Stimulated activated CD4-positive, alpha-beta T cell treated with anti-CD3 and anti-CD28 coated beads, TNF-alpha, amount 100 ng/mL, for 24 hours (primary cell): Measurements from ENCODE around the gene MAMDC2.
A peak's percentile ranks its signal among the peaks of the same experiment; 100 is the strongest.

ENCODE experiments used
- DNase-seq, 3 experiments: peaks; one replicate each; pipeline ENCODE4 v3.0.0-alpha.2; 2020; ENCODE audit warnings: low read depth in 3 of 3

MAMDC2 gene

DNA sequence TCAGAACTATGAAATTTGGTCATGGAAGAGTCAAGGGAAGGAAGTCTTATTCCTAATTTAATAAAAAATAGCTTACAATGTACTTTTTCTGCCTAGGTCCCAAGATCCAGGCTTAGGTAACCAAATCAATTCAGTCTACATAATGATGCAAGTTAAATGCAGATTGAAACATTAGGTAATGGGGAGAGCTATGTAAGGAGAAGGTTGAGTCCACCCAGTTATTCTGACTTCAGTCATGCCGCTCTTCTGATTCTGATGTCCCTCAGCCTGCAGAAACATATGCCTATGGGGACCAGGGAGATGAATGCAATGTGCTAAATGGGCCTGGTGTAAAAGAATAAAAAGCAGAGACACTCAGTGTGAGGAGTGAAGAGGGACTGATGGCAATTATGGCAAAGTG is 63.9 kb downstream of the MAMDC2 start:
- no peak for DNase-seq

DNA sequence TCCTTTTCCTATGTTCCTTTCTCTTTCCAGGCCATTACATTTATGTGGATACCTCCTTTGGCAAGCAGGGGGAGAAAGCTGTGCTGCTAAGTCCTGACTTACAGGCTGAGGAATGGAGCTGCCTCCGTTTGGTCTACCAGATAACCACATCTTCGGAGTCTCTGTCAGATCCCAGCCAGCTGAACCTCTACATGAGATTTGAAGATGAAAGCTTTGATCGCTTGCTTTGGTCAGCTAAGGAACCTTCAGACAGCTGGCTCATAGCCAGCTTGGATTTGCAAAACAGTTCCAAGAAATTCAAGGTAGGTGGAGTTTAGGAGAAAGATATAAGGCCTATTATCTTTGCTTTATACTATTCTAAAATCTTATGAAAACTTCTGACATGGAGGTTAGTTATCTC is 64.5 kb downstream of the MAMDC2 start:
- no peak for DNase-seq

DNA sequence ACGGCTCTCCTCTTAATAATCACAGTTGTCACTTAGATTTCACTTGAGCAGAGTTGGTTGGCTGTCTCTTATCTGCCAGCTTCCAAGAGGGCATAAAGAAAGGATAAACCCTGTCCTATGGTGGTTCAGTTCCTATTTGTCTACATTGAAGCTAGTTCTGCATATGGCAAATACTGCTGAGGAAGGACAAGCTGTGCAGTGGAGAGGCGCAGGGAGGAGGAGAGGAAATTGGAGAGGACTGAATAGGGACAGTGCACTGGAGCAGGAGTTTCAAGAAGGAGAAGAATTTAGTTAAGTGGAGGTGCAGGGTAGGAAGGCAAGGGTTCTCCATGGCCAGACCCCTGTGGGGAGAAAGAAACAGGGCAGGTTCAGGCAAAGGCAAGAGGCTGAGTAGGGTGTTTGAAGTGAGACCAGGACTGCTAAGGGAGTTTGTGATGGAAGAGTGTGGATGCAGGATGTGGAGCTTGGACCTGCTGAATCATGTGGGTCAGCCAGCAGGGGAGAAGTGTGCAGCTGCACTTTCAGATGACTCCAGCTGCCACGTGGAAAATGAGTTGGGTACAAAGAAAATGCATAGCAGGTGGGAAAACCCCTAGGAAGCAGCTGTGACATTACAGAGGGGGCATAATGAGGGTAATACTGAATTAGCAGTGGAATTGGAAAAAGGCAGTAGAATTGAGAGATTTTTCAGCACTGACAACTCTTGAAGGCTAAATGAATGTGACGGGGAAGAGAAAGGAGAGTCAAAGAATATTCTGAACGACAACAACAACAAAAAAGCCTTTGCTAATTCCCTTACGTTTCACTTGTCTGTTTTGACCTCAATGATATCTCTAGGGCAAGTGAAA is 66.8 kb downstream of the MAMDC2 start:
- no peak for DNase-seq

DNA sequence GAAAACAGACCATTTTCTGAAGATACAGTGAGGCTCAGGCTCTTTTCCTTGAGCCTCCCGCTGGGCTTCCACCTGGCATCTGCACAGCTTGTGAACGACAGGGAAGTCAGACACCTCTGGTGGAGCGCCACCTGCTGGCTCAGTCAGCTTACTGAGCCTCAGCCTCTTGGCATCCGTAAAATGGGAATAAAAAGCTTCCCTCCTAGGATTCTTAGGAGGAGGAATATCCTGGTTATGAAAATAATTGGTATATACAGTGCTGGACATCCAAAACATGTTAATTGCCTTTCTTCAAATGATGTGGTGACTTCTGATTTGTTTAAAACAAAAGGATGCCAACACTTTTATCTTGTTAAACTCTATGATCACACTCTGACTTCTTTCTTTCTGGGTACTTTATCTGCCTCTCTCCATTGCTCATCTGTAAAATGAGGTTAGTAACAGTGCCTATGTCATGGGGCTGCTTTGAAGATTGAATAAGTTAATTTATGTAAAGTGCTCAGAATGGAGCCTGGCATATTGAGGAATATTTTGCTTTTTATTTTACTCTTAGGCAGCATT is 67.5 kb downstream of the MAMDC2 start:
- DNase-seq = peak; percentile 11 to 60 (median 24)

DNA sequence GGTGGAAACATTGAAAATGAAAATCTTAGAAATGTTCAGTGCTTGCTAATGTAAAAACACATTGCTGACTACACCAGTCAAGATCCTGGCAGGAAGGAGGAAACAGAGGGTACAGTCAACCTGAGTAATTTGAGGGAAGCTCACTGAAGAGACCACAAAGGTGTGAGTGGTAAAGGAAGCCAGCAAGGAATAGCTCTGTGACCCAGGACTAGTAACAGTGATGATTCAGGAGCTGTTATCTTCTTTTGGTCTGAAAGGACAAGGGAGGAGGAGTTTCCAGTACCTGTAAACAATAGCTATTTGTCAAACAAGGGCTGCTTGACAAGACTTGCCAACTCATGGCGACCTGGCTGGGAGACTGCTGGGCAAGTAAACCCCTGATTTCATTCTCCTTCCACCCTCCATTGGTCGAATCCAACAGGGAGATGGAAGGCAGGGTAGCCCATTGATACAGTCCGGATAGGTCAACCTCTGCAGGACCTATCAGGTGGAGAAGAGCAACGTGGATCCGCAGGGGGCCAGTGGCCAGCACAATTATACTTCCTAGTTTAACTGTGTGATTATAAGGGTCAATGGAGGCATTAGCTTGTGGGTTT is 68.1 kb downstream of the MAMDC2 start:
- no peak for DNase-seq

DNA sequence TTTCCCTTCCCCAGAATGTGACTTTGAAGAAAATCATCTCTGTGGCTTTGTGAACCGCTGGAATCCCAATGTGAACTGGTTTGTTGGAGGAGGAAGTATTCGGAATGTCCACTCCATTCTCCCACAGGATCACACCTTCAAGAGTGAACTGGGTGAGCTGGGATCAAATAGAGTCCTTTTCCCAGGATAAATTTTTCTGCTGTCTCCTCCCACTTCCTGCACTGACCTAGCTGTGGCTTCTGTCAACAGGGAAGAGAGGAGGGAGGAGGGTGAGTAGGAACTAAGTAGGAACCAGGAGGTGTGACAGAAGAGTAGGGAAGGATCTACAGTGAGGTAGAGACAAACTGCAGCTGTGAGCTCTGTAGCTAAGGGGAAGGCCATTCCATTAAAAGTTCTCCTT is 69.3 kb downstream of the MAMDC2 start:
- DNase-seq = no peak

DNA sequence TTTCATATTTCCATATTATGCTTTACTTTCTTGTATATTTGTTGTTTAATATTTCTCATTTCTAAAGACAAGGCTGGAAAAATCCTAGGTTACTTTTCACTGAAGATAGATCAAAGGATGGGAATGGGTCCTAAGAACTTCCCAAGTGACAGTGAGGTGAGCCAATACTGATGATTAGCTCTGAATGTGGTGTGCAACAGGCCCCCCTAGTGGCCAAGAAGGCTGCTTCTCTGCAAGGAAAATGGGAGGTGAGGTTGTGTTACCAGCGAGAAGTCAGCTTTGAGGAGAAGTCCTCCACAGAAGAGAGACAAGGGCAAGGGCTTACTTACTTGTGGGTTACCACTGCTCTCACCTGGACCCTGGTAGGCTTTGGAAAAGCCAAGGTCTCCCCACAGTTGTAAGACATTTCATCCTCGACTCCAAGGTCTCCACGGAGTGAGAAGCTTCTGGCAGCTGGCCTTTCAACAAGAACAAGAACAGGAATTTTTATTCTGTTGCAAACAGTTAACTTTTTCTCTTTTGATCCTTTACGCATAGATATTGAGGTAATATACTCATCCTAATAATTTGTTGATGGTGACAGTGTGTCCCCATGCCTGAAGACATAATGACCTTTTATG is 69.9 kb downstream of the MAMDC2 start:
- peak in 1 of 3 experiments; percentile 16 for DNase-seq

DNA sequence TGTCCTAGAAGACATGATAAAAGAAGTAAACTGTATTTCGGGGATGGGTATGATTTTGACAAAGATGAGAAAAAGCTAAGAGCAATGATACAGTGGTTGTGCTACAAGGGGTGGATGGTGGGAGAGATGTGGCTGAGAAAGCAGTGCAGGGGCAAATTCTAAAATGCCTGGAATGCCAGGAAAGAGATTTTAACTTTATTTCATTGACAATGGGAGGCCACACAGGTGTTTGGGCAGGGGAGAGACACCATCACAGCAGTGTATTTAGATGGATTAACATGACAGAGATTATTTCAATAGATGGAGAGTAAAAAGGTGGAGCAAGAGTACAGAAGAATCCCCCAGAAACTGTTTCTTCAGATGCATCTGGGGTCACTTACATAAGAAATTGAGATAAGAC is 71.2 kb downstream of the MAMDC2 start:
- DNase-seq = no peak

DNA sequence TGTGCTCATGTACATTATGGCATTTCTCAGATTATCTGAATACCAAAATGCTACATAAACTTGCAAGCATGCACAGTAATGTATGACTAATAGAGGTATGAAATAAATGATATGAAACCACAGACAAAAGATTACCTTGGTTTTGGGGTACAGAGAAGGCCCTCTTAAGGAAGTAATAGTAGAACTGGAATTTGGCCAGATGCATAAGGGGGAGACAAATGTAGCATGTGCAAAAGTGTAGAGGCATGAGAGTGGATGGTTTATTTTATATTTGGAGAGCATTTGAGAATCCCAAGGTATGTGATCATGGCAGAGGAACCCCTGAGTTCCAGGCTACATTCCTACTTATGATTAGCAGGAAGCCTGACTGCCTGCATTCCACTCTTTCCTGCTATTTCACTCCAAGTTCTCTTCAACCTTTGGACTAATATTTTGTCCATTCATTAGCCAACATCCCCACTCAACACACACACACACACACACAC is 74.2 kb downstream of the MAMDC2 start:
- no peak for DNase-seq

DNA sequence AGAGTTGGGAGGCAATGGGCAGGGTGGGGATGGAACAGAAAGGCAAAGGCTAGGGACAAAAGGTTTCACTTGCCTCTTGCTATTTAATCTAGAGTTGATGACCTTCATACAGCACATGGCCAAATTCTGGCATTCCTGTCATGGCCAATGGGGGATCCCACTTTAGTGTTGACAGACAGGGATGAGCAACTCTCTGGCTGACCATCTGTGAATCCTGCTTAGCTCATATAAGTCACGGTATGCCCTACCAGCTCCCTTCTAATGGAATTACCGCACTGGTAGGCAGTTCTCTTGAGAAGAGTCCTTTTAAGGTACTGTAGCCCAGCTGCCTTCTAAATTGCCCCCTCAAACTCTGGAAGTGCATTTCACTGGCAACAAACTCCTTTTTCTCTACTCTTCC is 76.1 kb downstream of the MAMDC2 start:
- DNase-seq = no peak

DNA sequence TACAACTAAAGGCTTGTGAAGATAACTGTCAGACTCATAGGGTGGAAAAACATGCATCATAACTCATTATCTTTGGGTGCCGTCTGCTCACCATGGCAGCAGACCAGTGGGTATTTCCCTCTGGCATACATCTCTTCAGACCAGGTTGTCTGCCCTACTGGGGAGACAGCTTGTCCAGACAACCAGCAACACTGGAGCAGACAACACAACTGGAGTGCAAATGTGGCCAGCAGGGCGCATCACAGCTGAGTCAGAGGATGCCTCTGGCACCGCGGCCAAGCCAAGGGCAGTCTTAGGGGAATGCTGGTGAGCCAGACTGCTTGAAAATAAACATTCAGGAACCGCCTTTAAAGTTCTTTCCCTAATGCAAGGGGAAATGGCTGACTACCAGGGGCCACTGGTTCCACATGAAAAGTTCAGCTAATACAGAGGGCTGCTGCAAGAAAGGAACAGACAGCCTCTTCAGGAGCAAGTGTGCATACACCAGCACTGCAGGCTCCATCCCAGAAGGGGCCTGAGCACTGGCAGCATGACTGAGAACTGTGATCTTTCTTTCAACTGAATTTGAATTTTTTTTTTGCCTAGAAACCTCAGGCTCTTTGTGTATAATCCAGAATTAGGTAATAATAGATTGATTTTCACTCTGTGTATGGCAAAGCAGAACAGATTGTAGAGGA is 77.3 kb downstream of the MAMDC2 start:
- no peak for DNase-seq

DNA sequence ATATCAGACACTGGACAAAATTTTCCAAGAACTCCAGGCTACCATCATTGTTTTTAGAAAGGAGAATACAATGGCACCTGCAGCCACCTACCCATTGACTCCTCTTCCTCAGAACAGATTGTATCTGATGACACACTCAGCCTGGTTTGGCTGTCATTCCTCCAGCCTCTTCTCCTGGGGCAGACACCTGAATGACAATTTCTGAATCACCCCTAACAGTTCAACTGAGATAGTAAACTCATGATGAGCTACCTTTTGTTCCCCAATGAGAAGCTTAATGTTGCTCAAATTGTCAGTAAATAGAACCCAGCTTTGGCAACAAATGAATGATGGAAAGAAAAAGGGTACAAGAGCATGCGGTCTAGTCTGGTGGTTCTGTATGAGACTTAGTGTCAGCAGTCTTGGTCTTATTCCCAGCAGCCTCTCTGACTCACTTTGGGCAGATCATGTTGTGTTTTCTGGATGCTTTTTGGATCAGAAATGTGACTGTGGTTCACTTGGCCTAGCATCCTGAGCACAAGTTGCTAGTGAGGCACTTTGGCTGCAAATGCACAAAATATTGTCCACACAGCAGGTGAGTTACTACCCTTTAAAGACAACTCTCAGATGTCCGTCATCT is 78.3 kb downstream of the MAMDC2 start:
- DNase-seq = no peak

DNA sequence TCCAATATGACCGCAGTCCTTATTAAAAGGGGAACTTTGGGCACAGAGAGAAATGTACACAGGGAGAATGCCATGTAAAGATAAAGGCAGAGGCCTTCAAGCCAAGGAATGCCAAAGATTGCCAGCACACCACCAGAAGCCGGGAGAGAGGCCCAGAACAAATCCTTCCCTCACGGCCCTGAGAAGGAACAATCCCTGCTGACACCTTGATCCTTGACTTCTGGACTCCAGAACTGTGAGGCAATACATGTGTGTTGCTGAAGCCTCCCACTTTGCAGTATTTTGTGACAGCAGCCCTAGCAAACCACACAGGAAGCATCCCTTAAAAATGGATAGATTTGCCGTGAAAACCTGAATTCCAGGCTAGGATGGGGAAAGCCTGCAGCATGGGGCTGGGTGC is 80.0 kb downstream of the MAMDC2 start:
- no peak for DNase-seq

DNA sequence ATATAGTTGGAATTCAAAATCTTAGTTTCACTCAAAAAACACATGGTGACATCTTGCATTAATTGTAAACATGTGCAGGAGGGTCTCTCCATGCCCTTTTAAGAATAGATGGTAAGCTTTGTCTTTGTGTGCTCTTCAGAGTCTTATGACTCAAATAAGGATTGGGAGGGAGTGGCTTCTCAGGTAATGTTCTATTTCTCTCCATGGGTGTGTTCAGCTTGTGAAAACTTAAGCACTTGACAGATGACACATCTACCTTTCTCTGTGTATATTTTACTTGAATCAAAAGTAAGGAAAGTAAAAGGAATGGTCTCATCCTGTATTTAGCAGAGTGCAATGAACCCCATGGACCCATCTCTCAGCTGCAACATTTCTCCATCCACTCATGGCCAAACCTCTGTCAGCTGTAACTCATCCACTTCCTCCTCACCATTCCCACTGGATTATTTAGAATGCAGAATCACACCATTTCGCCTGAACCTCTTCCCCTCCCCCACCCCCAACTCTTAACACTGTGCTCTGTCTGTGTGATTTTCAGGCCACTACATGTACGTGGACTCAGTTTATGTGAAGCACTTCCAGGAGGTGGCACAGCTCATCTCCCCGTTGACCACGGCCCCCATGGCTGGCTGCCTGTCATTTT is 82.1 kb downstream of the MAMDC2 start:
- no peak for DNase-seq

DNA sequence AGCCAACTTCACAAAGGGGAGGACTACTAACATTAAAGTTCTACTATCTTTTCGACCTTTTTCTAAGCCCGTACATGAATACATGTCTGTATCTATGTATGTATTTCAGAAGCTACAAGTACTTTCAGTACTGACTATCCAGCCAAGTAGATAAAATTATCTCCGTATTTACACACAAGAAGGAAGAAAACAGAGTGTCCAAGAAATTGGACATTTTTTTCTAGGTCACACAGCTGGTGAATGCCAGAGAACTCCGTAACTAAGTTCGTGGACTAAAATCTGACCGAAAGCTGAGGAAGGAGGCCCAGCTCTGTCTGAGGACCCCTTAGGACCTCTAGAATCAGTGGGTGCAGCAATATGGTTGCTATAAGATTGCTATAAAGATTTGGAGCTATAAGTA is 83.4 kb downstream of the MAMDC2 start:
- no peak for DNase-seq

DNA sequence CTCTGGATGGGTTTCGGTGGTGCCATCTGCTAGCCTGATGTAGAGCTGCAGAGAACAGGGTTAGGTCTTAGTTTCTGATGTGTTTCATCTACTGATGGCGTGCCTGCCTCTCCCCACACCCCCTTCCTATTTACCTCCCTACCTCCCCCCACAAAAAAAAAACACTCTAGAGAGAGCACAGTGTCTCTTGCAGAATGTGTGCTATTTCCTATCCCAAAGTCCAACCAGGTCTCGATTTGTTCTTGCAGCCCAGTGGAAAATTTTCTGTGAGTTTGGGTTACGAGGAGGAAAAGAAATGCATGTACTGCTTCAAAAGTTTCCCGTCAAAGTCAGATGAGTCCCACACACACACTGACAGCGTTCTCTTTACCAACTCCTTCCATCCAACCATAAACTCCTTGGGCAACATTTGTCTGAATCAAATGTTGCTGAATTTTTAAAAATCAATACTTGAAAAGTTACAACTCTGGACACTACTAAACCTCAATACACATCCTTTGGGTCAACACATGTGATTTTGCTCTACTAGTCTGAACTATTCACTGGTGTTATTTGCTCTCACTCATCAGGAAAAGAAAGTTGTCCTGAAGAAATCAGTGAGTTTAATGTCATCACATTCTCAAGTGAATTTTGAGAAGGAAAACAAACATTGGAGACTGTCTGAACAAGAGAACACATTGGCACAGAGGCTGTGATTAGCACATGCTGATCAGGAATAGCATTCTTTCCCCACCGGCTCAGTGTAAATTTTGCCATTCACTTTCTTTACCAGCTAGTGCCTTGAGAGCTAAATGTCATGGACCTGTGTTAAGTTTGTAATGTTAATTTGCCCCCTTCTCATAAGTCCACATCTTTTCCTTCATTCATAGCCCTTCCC is 84.1 kb downstream of the MAMDC2 start:
- DNase-seq = no peak

DNA sequence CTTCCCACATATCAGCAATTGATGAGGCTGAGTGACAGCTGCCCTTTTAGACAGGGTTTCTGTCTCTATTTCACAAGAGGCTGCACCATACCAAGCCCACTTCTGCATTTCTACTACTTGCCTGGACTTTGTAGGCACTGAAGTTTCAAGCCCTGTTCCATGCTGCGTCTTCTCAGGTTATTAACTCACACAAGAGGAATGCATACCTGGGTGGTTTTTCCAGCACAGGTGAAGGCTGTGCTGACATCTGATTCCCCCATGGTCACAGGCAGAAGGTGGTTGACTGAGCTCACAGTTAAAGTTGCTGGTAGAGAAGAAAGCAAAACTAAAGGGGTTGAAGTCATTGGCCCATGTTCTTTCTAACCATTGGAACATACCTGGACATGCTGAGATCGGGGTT is 86.6 kb downstream of the MAMDC2 start:
- no peak for DNase-seq

DNA sequence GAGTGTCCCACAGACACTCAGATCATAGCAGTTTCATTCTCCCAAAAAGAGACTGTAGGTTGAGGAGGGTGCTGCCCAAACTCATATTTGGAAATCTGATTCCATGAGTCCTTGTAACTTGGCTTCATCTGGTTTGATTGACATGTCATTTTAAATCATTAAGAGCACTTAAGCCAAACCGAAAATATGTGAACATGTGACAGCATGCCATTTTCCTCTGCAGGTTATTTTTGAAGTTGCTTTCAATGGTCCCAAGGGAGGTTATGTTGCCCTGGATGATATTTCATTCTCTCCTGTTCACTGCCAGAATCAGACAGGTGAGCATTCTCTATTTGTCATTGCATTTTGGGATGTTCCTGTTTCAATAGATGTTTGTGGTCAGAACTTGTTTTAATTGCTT is 87.6 kb downstream of the MAMDC2 start:
- DNase-seq = no peak

DNA sequence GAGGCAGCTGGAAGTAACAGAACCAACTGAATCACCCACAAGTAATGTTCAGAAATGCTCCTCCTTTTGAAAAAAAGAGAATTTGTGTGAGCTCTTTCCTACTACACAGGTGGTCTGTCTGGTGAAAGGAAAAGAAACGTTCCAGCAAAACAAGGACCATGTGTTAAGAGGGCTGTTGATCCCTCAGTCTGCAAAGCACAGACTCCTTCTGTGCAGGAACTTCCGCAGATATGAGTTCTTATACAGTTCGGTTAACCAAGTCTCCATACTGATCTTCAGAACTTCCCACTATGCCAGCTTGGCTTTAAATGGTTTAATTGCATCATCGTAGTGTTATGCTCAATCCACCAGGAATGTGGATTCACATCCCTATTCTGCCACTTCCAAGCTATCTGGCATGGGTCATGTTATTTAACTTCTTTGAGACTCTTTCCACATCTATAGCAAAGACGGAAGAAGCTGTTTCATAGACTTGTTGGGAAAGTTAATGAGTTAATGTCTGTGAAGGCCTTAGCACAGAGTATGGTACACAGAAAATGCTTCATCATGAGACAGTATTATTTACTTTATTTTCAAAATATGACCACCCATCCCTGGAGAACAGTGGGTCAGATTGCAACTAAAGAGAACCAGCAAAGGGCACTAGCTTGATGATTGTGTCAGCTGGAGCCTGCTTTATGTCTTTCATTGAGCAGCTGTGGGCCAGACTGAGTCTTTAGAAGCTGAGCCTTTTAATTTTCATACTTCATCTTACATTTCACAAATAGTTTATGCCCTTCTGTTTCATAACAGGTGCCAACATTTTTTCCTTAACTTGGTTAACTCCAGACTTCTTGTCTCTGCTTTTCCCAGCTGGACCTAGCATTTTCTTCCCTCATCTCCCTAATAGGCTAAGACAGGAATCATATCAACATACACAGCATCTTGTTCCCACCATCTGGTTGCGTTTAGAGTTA is 89.9 kb downstream of the MAMDC2 start:
- no peak for DNase-seq
